HepG2 (cell line): ENCODE measurements around the gene NUP93. TPM values are rescaled to one million over a fixed set of nuclear protein-coding genes. Genes with fewer than 3 reads are reported as not detected.

Source experiments
- ATAC-seq: fragments of 200-7000 bp; cut with Tn5 transposase; 3 replicates; pipeline ENCODE4 v1.9.1; 2020; ENCODE audit warnings: mild to moderate bottlenecking, moderate library complexity
- BruUV-seq: library from RNA; stranded (reverse); fragments of 400-500 nt; replicated peaks from 2 replicates; lab custom pipeline; 2021; lab: Mats Ljungman, UMichigan
- CTCF ChIA-PET: fragments of 300-600 bp; formaldehyde crosslinking; extraction: SDS; loops from one replicate; lab custom pipeline; 2021; ENCODE audit warnings: low total read pairs, inconsistent platforms, low intra/inter-chr PET ratio; lab: Yijun Ruan, JAX
- POLR2A ChIA-PET: fragments of 350-600 bp; sonication (Branson Sonifier 250); formaldehyde crosslinking; loops from one replicate; lab custom pipeline; 2020; ENCODE audit warnings: antibody characterized with exemption, inconsistent platforms; lab: Yijun Ruan, JAX
- DNase-seq: peaks from one replicate; pipeline ENCODE4 v3.0.0-alpha.2; 2015; ENCODE audit warnings: low spot score
- FAIRE-seq: peaks from 3 replicates; lab custom pipeline; 2011; peaks lifted over from hg19 to GRCh38; lab: Jason Lieb, UNC
- H2AFZ ChIP-seq: one replicate; pipeline ENCODE4 v1.6.1; 2011; ENCODE audit warnings: low read length, inconsistent platforms
- H3K27ac ChIP-seq: fragments of 300-600 bp; 3 replicates; pipeline ENCODE4 v1.8.0; 2011; ENCODE audit warnings: mixed run types, mild to moderate bottlenecking, mixed read lengths, low read length, inconsistent platforms; ENCODE audit not compliant: insufficient read depth; ENCODE audit errors: extremely low read length
- H3K27me3 ChIP-seq, 2 experiments: fragments of 200-600 bp in 1 of 2; 2 replicates in 1 of 2; 3 replicates in 1 of 2; pipeline versions ENCODE4 v1.6.0 to v1.8.0; 2011; ENCODE audit warnings: low read length in 2 of 2, mild to moderate bottlenecking in 2 of 2, moderate library complexity in 2 of 2, inconsistent platforms in 1 of 2; ENCODE audit not compliant: insufficient read depth in 2 of 2, control insufficient read depth in 1 of 2
- H3K36me3 ChIP-seq, 2 experiments: fragments of 200-600 bp in 1 of 2; replicated peaks in 1 of 2; 2 replicates in 1 of 2; 3 replicates in 1 of 2; pipeline versions ENCODE4 v1.5.1 to v1.8.0; 2011; ENCODE audit warnings: low read length in 2 of 2, inconsistent platforms in 1 of 2; ENCODE audit not compliant: insufficient read depth in 2 of 2, control insufficient read depth in 1 of 2
- H3K4me1 ChIP-seq: 2 replicates; pipeline ENCODE4 v1.5.1; 2012; ENCODE audit warnings: low read length, inconsistent platforms; ENCODE audit not compliant: insufficient read depth
- H3K4me2 ChIP-seq: 2 replicates; pipeline ENCODE4 v1.6.0; 2011; ENCODE audit warnings: low read depth, low read length, inconsistent platforms
- H3K4me3 ChIP-seq, 3 experiments: fragments of 200-600 bp in 1 of 3; sonication (generic), shearing (Covaris generic) in 1 of 3; replicated peaks in 1 of 3; 2 replicates each; pipeline ENCODE4 v1.5.1; 2011 to 2016; ENCODE audit warnings: low read length in 3 of 3, inconsistent platforms in 2 of 3, low read depth in 2 of 3, mild to moderate bottlenecking in 2 of 3, control low read depth in 1 of 3, mixed read lengths in 1 of 3; ENCODE audit not compliant: insufficient read depth in 1 of 3
- H3K79me2 ChIP-seq: one replicate; pipeline ENCODE4 v1.6.1; 2011; ENCODE audit warnings: low read length, inconsistent platforms; ENCODE audit not compliant: insufficient read depth
- H3K9ac ChIP-seq: 2 replicates; pipeline ENCODE4 v1.6.0; 2011; ENCODE audit warnings: mild to moderate bottlenecking, low read depth, low read length, inconsistent platforms; ENCODE audit not compliant: insufficient read depth
- H3K9me3 ChIP-seq: 2 replicates; pipeline ENCODE4 v1.5.1; 2012; ENCODE audit warnings: mild to moderate bottlenecking, low read length
- H4K20me1 ChIP-seq: 2 replicates; pipeline ENCODE4 v1.6.0; 2011; ENCODE audit warnings: inconsistent platforms, mild to moderate bottlenecking, low read length, moderate library complexity; ENCODE audit not compliant: insufficient read depth
- CREM ChIP-seq, 2 experiments: sonication (generic) in 1 of 2; formaldehyde crosslinking in 1 of 2; IDR thresholded peaks; 2 replicates each; pipeline versions ENCODE4 v1.4.0 to v1.6.1; 2016 to 2020; ENCODE audit warnings: antibody characterized with exemption in 1 of 2, mild to moderate bottlenecking in 1 of 2, missing genetic modification reagents in 1 of 2
- ZFAT ChIP-seq: sonication (generic); formaldehyde crosslinking; conservative IDR thresholded peaks from 2 replicates; pipeline ENCODE4 v1.8.1; 2023; ENCODE audit warnings: missing genetic modification reagents, inconsistent platforms
- ZNF883 ChIP-seq: sonication (generic); formaldehyde crosslinking; IDR thresholded peaks from 2 replicates; pipeline ENCODE4 v1.5.1; 2020; ENCODE audit warnings: mild to moderate bottlenecking, missing genetic modification reagents; ENCODE audit errors: not compliant biosample characterization
- WGBS: methylation state at CpG from one replicate; pipeline ENCODE4 v1.1.6; 2017; ENCODE audit warnings: low lambda C conversion rate; 5-methylcytosine and 5-hydroxymethylcytosine counted together
- in situ Hi-C: cut with HindIII; loops from 2 replicates; pipeline ENCODE4 v1.10.0; 2017; ENCODE audit warnings: low pct_unique_long_range_greater_than_20kb; ENCODE audit not compliant: extremely low pct_ligation_motif_present
- intact Hi-C: fragments of 100-400 bp; cut with micrococcal nuclease; formaldehyde crosslinking; loops from one replicate; pipeline ENCODE4 v1.10.0; 2022; ENCODE audit not compliant: unreplicated experiment
- polyA plus RNA-seq, 8 experiments: library from polyadenylated mRNA; depleted of rRNA in 3 of 8; stranded (reverse) in 7 of 8; unstranded in 1 of 8; fragments of >200 nt; fragmentation: Illumina TruSeq in 4 of 8; extraction: Trizol in 4 of 8; gene quantifications; 2 replicates each; pipeline versions ENCODE4 v1.2.1 to v1.2.3, GENCODE V29; 2011 to 2016; ENCODE audit warnings: low read depth in 4 of 8, missing spikeins in 1 of 8, mixed read lengths in 1 of 8; ENCODE audit not compliant: insufficient read depth in 1 of 8
- total RNA-seq, 5 experiments: library from RNA; depleted of rRNA; stranded (reverse); fragments of >200 nt; fragmentation: Illumina TruSeq; extraction: Trizol; gene quantifications; 2 replicates each; pipeline ENCODE4 v1.2.3, GENCODE V29; 2016; ENCODE audit warnings: low read depth in 1 of 5
- TF ChIP-seq, protein P1 (sequence below): sonication (generic); formaldehyde crosslinking; IDR thresholded peaks from 2 replicates; pipeline ENCODE4 v1.4.0; 2020; ENCODE audit warnings: missing genetic modification reagents
- TF ChIP-seq, protein P2 (sequence below): sonication (generic); formaldehyde crosslinking; IDR thresholded peaks from 2 replicates; pipeline ENCODE4 v1.8.0; 2022; ENCODE audit warnings: missing genetic modification reagents, mild to moderate bottlenecking, borderline replicate concordance

Gene NUP93
- total and polyA plus RNA-seq, 2 of the 13 experiments (the other 11 are each of a cell fraction or from before 2014, with no cell fraction given) = 58.5 to 140 TPM

DNA sequence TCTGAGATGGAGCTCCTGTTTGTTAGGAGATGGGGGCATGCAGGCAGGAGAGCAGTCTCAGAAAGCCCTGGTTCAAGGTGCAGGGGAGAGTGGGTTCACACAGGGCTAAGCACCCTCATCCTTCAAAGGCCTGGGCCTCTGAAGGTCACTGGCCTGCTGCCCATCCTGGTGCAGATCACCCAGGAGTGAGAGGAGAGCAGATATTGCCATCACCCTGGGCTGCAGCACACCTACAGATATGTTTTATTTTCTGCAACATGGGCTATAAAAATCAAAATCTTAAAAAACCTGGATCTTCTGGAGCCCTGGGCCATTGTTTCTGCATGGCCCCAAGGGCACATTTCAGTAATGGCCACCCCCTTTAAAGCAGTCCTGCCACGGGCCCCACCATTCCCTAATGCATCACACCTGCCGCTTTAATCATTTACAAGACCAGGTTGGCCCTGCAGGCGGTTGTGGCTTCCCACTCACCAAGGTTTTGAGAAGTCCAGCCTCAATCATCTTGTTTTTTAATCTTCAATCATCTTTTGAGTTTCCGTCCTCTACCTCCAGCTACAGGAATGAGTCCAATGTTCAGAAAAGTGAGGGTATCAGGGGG lies 20.4 kb upstream of the NUP93 start (continued):
- TF ChIP-seq, protein P1, sequence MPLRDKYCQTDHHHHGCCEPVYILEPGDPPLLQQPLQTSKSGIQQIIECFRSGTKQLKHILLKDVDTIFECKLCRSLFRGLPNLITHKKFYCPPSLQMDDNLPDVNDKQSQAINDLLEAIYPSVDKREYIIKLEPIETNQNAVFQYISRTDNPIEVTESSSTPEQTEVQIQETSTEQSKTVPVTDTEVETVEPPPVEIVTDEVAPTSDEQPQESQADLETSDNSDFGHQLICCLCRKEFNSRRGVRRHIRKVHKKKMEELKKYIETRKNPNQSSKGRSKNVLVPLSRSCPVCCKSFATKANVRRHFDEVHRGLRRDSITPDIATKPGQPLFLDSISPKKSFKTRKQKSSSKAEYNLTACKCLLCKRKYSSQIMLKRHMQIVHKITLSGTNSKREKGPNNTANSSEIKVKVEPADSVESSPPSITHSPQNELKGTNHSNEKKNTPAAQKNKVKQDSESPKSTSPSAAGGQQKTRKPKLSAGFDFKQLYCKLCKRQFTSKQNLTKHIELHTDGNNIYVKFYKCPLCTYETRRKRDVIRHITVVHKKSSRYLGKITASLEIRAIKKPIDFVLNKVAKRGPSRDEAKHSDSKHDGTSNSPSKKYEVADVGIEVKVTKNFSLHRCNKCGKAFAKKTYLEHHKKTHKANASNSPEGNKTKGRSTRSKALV (CRISPR knock-in tag) = 0 out of 2 replicates have a peak, but pooled peaks have one; percentile 40

GRCh38 chr16:56710181-56710737 lies 19.7 kb upstream of the NUP93 start:
- in situ Hi-C loops (no loop called here), intact Hi-C loops (no loop called here)
- Histone ChIP-seq H3K9ac (no peak overlapping the region), H3K9me3 (no peaks in the 10 kb centered on the region), H3K4me1 (peaks cover 24% of the 10 kb centered on the region), H3K4me3 (no peak overlapping the region), H3K4me2 (peak overlapping the region; percentile 57; the same call in 1 of the 2 replicates), H3K27ac (no peak overlapping the region), H2AFZ (no peak overlapping the region), H3K36me3 (no peaks in the 10 kb centered on the region), H3K27me3 (peaks cover 5 to 10% of the 10 kb centered on the region in 2 experiments; a peak in 1 of 5 replicates), H3K79me2 (no peaks in the 10 kb centered on the region), H4K20me1 (no peaks in the 10 kb centered on the region)
- 0% methylated on average over 2 of the region's 3 CpGs for WGBS
- TF ChIP-seq, protein P2, sequence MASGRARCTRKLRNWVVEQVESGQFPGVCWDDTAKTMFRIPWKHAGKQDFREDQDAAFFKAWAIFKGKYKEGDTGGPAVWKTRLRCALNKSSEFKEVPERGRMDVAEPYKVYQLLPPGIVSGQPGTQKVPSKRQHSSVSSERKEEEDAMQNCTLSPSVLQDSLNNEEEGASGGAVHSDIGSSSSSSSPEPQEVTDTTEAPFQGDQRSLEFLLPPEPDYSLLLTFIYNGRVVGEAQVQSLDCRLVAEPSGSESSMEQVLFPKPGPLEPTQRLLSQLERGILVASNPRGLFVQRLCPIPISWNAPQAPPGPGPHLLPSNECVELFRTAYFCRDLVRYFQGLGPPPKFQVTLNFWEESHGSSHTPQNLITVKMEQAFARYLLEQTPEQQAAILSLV (CRISPR knock-in tag) = 0 out of 2 replicates have a peak, but pooled peaks have one; percentile 24
- TF ChIP-seq CREM (IDR thresholded peaks at IDR 0.05) (no peak), CREM (CRISPR knock-in tag; IDR thresholded peaks at IDR 0.05) (no peak), ZNF883 (CRISPR knock-in tag) (peak; percentile 43), ZFAT (CRISPR knock-in tag) (no peak)
- ATAC-seq (peak; percentile 45), DNase-seq (no peak), FAIRE-seq (no peak)
- ChIA-PET POLR2A (no interaction called here), CTCF (no interaction called here)
- BruUV-seq = no TSS peak
